CD4-positive, alpha-beta T cell treated with Interleukin-15 for 1 hour (primary cell): ENCODE measurements around the gene ZNF324B.
A peak's percentile ranks its signal among the peaks of the same experiment; 100 is the strongest.
"Not testable (repeated sequence)": the region's sequence is repeated elsewhere in the genome, so short reads cannot be mapped to it uniquely, and the experiment has no call there.

Experiments used
- DNase-seq: peaks from one replicate; pipeline ENCODE4 v3.0.0-alpha.2; 2020

Gene ZNF324B

GRCh38 chr19:58451358-58452101, at the start of gene ZNF324B:
Gene ZNF324B, plus strand, starts transcription at chr19:58451622. Its CDS starts 2,080 bp downstream, at chr19:58453702.
- peak; percentile 97 for DNase-seq

GRCh38 chr19:58401840-58402421, 49.5 kb upstream of the ZNF324B start:
- DNase-seq = no peak

- not testable (repeated sequence) for DNase-seq
Measured at GRCh38 chr19:58403920-58404478, 47.4 kb upstream of the ZNF324B start.

GRCh38 chr19:58406818-58407657, 44.4 kb upstream of the ZNF324B start:
- DNase-seq = no peak

GRCh38 chr19:58407658-58408151, 43.7 kb upstream of the ZNF324B start:
- DNase-seq = no peak

- peak; percentile 92 for DNase-seq
Measured at GRCh38 chr19:58408152-58409009, 43.0 kb upstream of the ZNF324B start, which contains the start of gene ZNF584. Gene ZNF584, plus strand, starts transcription at chr19:58408649. Its CDS starts 499 bp downstream, at chr19:58409148.

- DNase-seq = no peak
Measured at GRCh38 chr19:58409010-58409790, 42.2 kb upstream of the ZNF324B start.

GRCh38 chr19:58416604-58417003, 34.8 kb upstream of the ZNF324B start:
- DNase-seq = no peak

- DNase-seq = no peak
Measured at GRCh38 chr19:58417071-58417470, 34.4 kb upstream of the ZNF324B start.

- no peak for DNase-seq
Measured at GRCh38 chr19:58428617-58429016, 22.8 kb upstream of the ZNF324B start.

GRCh38 chr19:58429745-58430144, 21.7 kb upstream of the ZNF324B start:
- no peak for DNase-seq

GRCh38 chr19:58434217-58434616, 17.2 kb upstream of the ZNF324B start:
- DNase-seq = no peak

GRCh38 chr19:58439576-58440554, 11.6 kb upstream of the ZNF324B start, which contains the start of gene ZNF132:
Gene ZNF132, minus strand, starts transcription at chr19:58440153. Its CDS starts 332 bp downstream, at chr19:58439821.
- DNase-seq = peak; percentile 99

GRCh38 chr19:58440556-58440955, 10.9 kb upstream of the ZNF324B start:
- no peak for DNase-seq

- not testable (repeated sequence) for DNase-seq
Measured at GRCh38 chr19:58442986-58443385, 8.4 kb upstream of the ZNF324B start.

- not testable (repeated sequence) for DNase-seq
Measured at GRCh38 chr19:58448860-58449259, 2.6 kb upstream of the ZNF324B start.

GRCh38 chr19:58449980-58450379, 1.4 kb upstream of the ZNF324B start:
- not testable (repeated sequence) for DNase-seq

- DNase-seq = no peak
Measured at GRCh38 chr19:58450856-58451357, 515 bp upstream of the ZNF324B start.

- DNase-seq = no peak
Measured at GRCh38 chr19:58453743-58454142, 2.3 kb downstream of the ZNF324B start.
